Erythroblast (primary cell): ENCODE data around the gene TNFAIP8L1.

Experiments
- GATA1 ChIP-seq: IDR thresholded peaks from 2 replicates; pipeline ENCODE4 v1.6.1; 2011; ENCODE audit warnings: low read depth, mild to moderate bottlenecking, control low read depth, low read length, moderate library complexity
- POLR2A ChIP-seq: IDR thresholded peaks from 2 replicates; pipeline ENCODE4 v1.6.1; 2011; ENCODE audit warnings: mild to moderate bottlenecking, low read length

DNA sequence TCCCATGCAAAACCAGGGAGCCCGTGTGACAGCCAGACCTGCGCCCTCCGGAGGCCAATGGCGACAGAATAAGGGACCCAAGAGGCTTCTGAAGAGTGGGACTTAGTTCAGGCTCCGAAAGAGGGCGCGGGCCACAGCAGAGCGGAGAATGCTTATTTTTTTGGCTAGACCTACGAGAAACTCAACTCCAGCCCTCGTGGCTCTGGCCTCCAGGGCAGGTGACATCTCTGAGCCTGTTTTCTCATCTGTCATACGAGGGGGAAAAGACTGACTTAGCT, 61.3 kb downstream of the TNFAIP8L1 start:
- TF ChIP-seq POLR2A (no peak), GATA1 (no peak)
